ENCODE measurements around the gene TTC39C.

TTC39C gene

GRCh38 chr18:24014062-24014985, at the start of gene TTC39C:
TSS of gene TTC39C (plus strand) at chr18:24014754. CDS start at chr18:24014872, 118 bp downstream.
- peak; percentile 33 for DNase-seq

DNA sequence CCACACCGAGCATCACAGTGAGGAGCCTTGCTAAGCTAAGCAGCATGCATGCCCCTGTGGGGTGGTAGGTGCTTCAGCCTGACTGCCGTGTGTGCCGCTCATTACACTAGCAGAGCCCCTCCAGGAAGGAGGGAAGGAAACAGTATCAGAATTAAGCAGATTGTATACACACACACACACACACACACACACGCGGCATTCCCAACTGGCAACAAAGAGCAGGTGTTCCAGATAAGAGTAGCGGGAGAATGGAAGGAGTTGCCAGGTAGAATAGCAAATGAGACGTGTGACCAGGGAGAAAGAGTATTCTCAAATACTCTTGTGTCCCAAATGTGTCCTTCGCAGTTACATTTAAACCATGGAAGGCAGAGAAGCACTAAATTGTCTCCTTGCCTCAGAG, 47.6 kb upstream of the TTC39C start:
- DNase-seq = no peak

DNA sequence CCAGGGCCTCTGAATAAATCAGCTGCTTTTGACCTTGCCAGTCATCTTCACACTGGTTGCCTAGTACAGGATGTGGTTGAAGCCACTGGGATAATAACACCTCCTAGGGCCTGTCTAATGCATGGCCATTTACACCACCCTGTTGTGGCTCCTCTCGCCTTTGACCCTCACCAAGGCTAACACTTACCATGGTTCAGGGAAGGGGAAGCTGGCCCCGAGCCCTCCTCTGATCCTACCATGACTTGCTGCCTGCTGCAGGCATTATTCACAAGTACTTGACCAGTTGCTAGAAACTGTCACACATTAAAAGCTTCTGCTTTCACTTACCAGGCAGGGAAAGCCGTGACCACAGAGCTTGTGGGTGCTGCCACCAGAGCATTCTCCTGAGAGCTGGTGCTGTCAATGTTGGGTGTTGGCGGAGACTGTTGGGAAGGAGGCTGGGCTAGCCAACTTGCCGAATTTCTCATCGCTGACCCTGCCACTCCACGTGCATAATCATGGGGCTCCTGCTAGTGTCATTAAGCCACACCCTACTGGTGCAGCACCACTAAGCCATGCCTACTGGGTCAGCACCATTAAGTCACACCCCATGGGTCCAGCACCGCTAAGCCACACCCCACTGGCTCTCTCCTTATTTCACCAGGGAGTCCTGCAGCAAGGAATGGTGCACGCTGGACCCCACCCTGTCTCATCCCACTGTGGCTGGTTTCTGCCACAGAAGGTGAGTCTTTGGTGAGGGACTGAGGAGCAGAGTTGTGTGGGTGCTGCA, 47.0 kb upstream of the TTC39C start:
- DNase-seq = no peak

DNA sequence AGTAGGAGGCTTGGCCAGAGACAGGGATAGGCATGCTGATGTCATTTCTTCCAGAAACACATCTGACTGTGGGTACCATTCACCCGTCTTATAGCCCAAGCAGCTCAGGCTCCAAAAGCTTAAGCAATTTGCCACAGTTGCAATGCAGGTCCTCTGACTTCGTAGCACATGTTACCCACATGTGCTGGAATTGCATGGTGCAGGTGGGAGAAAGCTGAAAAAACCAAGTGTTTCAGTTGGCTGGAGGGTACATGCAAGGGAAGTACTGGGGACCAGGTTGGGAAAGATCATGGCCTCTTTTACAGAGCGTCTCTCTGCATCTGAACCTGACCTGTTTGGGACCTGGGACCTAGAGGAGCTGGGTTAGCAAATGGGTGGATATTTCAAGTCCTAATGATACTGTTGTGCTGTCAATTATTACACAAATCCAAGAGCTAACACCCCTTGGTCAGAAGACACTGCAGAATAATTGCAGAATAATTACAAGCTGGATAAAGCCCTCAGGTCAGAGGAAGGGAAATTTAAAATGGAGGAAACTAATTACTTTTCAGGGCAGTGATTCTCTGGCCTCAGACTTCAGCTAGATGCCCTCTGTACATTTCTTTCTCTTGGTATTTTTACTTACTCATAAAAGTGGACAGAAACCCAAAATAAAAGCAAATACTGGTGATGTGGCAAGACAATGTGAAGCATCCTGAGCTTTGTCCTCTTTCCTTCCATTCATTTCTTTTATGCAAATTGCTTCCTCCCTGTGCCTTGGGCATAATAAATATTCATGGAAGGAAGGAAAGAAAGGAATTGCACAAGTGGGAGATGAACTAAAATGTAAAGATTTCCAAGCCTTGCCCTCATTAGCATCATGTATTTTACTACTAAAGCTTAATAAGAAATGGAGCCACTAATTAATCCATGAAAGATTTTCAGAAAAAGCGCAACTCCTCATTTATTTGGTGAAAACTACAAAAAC, 45.6 kb upstream of the TTC39C start:
- DNase-seq = no peak

- DNase-seq = no peak
These were observed 44.9 kb upstream of the TTC39C start for GRCh38 chr18:23969664-23970063.

DNA sequence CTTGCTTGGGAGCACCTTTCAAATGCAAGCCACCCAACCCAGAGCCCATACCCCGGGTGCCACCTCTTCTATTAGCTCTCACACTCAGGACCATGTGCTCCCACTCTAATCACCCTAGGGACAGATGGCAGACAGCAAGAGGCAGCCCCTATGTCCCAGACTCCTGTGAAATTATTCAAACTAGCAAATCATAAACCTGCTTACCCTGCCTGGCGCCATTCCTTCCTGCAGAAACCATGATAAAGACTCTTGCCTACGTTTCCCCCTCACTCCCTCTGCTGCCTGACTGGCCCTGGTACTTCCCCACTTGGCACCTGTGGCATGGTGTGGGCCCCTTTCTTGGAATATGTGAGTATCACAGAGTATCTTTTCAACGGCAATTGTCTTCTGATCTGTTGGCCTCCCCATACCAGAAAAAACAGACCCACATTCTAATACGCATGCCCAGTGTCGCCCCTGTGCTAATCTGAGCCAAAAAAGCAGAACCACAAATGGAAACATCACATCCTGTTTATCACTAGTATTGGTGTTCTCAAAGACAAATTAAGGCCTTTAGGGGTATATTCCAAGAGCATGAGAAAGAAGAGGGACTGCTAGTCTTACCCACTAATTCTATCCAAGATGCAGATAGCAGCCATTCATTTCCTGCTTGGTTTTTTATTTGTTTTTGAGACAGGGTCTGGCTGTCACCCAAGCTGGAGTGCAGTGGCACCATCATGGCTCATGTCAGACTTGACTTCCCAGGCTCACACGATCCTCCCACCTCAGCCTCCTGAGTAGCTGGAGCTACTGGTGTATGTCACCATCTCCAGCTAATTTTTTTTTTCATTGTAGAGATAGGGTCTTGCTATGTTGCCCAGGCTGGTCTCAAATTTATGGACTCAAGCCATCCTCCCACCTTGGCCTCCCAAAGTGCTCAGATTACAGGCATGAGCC, 44.1 kb upstream of the TTC39C start:
- peak; percentile 35 for DNase-seq

DNA sequence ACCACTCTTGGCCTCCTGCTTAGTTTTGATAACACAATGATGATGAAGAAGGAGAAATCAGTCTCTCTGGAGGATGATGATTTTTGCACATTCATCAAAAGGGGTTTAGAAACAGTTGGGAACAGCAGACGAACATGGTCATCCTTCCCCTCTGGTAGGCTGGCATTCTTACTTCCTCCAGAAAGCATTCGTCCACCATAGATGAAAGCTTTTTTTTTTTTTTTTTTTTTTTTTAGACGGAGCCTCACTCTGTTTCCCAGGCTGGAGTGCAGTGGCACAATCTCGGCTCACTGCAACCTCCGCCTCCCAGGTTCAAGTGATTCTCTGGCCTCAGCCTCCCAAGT, 43.5 kb upstream of the TTC39C start:
- DNase-seq = no peak

DNA sequence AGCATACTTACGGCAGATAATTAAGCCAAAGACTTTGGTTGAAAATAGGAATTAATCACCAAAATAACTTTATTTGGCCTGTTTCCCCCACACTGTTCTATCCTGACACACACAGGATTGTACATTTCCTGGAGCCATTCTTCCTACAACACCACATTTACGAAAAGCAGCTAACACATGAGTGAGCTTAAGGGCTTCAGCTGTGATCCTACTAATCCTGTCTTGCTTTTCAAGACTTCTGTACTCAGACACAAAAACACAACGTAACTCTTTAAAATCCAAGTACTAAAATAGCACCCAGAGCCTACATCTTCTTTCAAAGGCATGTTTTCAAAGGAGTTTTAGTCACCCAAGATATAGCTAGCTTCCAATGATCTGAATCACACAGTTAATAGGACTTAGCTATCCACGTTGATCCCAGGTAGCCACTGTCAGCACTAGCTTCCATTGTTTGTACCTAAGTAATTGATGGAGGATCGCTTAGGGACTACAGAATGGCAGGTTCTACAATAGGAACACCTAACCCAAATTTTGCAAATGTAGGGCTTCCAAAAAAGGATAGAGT, 42.8 kb upstream of the TTC39C start:
- no peak for DNase-seq

DNA sequence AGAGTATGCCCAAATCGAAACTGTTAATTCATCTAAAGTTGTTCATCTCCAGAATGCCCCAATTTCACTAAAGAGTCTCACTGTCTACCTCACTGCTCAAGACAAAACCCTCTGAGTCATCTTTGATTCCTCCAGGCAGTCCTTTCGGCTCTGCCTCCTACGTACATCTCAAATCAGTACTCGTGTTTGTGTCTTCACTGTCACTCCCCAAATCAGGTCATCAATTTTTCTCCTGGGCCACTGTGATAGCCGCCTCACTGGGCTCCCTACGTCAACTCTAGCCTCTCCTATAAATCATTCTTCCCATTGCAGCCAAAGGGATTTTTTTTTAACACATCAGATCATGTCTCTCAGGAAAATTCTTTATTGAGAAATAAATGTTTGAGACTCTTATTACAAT, 42.1 kb upstream of the TTC39C start:
- DNase-seq = no peak

GRCh38 chr18:23977103-23977502, 37.5 kb upstream of the TTC39C start:
- no peak for DNase-seq

DNA sequence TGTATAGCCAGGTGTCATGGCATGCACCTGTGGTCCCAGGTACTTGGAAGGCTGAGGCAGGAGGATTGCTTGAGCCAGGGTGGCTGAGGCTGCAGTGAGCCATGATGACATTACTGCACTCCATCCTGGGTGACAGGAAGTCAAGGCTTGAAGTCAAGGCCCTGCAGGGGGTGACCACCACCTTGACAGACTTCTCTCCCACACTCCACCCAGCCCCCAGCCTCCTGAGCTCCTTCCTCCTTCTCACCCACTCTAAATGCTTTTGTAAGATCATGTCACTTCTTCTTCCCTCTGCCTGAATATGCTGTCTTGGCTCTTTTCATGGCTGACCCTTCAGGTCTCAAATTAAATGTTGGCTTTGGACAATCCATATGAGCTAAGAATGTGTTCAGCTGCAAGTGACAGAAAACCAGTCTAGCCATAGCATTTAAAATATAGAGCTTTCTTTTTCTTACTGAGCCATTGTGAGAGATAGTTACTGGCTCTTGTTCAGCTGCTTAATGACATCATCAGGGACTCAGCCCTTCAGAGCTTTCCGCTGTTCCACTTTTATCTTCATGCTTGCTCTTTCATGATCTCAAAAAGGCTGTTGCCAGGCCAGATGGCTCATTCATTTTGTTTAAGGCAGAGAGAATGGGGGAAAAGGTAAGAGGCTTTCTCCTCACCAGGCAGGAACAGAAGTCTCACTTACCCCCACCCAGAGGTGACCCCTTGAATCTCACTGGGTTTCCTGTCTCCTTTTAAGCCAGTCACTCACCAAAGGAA, 36.7 kb upstream of the TTC39C start:
- DNase-seq = no peak

GRCh38 chr18:23981369-23981980, 33.1 kb upstream of the TTC39C start:
- DNase-seq = no peak

DNA sequence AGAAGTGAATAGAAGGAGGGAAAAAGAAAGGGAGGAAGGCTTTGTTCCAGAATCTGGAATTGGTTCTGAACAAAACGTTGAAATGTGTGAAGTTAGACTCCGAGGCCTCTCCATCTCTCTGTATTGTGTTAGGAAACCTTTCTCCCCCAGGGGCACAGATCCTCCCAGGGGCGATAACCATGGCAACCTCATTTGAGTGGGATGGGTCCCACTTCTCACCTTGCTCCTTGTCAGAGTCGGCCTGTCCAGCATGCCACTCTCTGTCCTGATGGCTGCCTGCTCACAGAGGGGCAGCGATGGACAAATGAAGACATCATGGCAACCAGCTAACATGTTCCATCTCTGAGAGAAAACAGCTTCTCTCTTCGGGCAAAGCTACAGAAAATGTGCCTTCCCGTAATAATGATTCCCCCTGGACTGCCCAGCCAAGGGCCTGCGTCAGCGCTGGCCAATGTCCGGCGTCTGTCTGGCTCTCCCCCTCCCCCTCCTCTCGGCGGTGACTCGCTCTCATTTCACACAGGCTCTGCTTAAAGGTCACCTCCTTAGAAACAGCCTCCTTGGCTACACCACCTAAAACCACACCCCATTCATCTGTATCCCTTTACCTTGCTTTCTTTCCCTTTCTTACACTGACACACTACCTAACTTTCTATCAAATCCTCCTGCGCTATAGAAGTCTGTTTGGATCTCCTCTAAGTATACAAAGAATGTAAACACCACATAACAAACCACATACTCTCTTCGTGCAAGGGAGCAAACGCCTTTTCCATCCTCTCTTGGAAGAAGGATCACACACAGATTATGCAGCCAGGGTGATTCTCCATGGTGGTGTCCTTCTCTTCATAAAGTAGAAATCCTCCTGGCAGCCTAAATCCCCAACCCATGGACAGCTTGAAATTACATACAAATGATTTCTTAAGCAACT, 32.1 kb upstream of the TTC39C start:
- DNase-seq = no peak

DNA sequence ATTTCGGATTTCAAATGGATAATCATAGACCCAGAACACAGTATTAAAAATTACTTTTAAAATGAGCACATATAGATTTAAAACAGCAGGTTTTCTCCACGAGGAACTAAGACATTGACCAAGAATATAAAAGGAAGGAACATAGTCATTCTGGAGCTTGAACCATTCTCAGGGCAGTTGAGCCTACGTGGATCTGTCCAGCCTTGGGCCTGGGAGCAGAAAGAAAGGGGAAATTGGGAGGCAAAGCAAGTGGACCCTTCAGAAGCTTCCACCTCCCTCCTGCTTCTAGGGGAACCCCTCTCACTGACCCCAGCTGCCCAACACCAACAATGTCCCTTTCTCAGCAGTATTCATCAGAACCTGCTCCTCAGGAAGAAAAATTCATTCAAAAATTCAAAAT, 31.4 kb upstream of the TTC39C start:
- DNase-seq = no peak

DNA sequence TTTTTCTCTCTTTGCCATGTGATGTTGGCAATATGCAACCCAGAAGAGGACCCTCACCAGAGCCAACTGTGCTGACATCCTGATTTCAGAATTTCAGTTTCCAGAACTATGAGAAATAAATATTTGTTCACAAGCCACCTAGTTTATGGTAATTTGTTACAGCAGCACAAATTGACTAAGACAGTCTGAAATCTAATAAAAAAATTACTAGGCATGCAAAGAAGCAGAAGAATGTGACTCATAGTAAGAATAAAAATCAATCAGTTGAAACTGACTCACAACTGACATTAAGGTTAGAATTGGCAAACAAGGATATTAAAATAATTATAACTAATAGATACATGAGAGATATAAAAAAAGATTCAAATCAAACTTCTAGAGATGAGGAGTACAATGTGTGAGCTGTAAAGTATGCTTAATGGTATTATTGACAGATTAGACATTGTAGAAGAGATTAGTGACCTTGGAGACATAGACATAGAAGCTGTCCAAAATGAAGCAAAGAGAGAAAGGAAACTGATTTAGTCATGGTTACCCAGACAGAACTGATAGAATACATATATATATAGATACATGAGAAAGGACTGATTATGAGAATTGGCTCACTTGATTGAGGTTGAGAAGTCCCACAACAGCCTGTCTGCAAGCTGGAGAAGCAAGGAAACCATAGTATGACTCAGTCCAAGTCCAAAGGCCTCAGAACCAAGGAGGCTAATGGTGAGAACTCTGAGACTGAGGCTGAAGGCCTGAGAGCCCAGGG, 27.8 kb upstream of the TTC39C start:
- no peak for DNase-seq

- no peak for DNase-seq
These were observed 23.8 kb upstream of the TTC39C start for GRCh38 chr18:23990474-23991410.

All from hematopoietic multipotent progenitor cell treated with erythropoietin and hydrocortisone succinate and interleukin-3 and kit ligand, for 8 days (in vitro differentiated cells).